ENCODE data around the gene DCBLD2. TPM values are rescaled to one million over a fixed set of nuclear protein-coding genes. Genes with fewer than 3 reads are reported as not detected.
A peak's percentile ranks its signal among the peaks of the same experiment; 100 is the strongest.

The DCBLD2 gene
- total and polyA plus RNA-seq, 2 of the 13 experiments (the other 11 are each of a cell fraction or from before 2014, with no cell fraction given): 43.8 to 56.9 TPM

GRCh38 chr3:98796334-98796733 lies 105.2 kb downstream of the DCBLD2 start (continued):
- TF ChIP-seq, protein P1, sequence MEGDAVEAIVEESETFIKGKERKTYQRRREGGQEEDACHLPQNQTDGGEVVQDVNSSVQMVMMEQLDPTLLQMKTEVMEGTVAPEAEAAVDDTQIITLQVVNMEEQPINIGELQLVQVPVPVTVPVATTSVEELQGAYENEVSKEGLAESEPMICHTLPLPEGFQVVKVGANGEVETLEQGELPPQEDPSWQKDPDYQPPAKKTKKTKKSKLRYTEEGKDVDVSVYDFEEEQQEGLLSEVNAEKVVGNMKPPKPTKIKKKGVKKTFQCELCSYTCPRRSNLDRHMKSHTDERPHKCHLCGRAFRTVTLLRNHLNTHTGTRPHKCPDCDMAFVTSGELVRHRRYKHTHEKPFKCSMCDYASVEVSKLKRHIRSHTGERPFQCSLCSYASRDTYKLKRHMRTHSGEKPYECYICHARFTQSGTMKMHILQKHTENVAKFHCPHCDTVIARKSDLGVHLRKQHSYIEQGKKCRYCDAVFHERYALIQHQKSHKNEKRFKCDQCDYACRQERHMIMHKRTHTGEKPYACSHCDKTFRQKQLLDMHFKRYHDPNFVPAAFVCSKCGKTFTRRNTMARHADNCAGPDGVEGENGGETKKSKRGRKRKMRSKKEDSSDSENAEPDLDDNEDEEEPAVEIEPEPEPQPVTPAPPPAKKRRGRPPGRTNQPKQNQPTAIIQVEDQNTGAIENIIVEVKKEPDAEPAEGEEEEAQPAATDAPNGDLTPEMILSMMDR (CRISPR knock-in tag; IDR thresholded peaks at IDR 0.05): peak; percentile 80
- TF ChIP-seq MBD4 (IDR thresholded peaks at IDR 0.05; ENCODE audit: borderline replicate concordance, low read length) (no peak), ZFP1 (CRISPR knock-in tag; IDR thresholded peaks at IDR 0.05) (no peak), IRF2 (CRISPR knock-in tag; IDR thresholded peaks at IDR 0.05) (0 out of 2 replicates have a peak, but pooled peaks have one; percentile 39), PPARG (CRISPR knock-in tag; conservative IDR thresholded peaks at IDR 0.05) (0 out of 2 replicates have a peak, but pooled peaks have one; percentile 18), SOX13 (IDR thresholded peaks at IDR 0.05) (0 out of 2 replicates have a peak, but pooled peaks have one; percentile 22), SOX13 (CRISPR knock-in tag; conservative IDR thresholded peaks at IDR 0.05 in 1 of 2, IDR thresholded peaks at IDR 0.05 in 1 of 2) (peak in 1 of 2 experiments; percentile 78; a peak in 2 of 4 replicates), GATAD2A (CRISPR knock-in tag; IDR thresholded peaks at IDR 0.05) (peak; percentile 48; the same call in 1 of the 2 replicates), CENPT (CRISPR knock-in tag; IDR thresholded peaks at IDR 0.05; ENCODE audit: low read depth) (no peak), TEAD3 (CRISPR knock-in tag; optimal IDR thresholded peaks at IDR 0.05; ENCODE audit: borderline replicate concordance) (peak; percentile 18), FOXA1 (IDR thresholded peaks at IDR 0.05) (no peak), FOXA1 (CRISPR knock-in tag; IDR thresholded peaks at IDR 0.05) (0 out of 2 replicates have a peak, but pooled peaks have one; percentile 18), MIXL1 (CRISPR knock-in tag; IDR thresholded peaks at IDR 0.05) (0 out of 2 replicates have a peak, but pooled peaks have one; percentile 61), STAG1 (CRISPR knock-in tag; IDR thresholded peaks at IDR 0.05) (peak; percentile 84), TMF1 (CRISPR knock-in tag; IDR thresholded peaks at IDR 0.05; ENCODE audit: low read depth) (no peak), NR2F6 (IDR thresholded peaks at IDR 0.05) (0 out of 2 replicates have a peak, but pooled peaks have one; percentile 27), NR2F6 (CRISPR knock-in tag; IDR thresholded peaks at IDR 0.05) (no peak), ISX (CRISPR knock-in tag; conservative IDR thresholded peaks at IDR 0.05) (no peak), PAX8 (CRISPR knock-in tag; IDR thresholded peaks at IDR 0.05; ENCODE audit: borderline replicate concordance) (no peak), ARID3A (IDR thresholded peaks at IDR 0.05; ENCODE audit: low read depth, low read length) (peak; percentile 23; the same call in 1 of the 2 replicates), SOX6 (IDR thresholded peaks at IDR 0.05) (no peak), SOX6 (CRISPR knock-in tag; IDR thresholded peaks at IDR 0.05) (peak; percentile 83), SRSF9 (IDR thresholded peaks at IDR 0.05; ENCODE audit: borderline replicate concordance, insufficient read depth, low read depth, low read length, poor library complexity, severe bottlenecking) (no peak), ZNF24 (IDR thresholded peaks at IDR 0.05) (peak; percentile 88), SMC3 (IDR thresholded peaks at IDR 0.05; ENCODE audit: low read length) (peak; percentile 62; the same call in 1 of the 2 replicates), HNF4G (IDR thresholded peaks at IDR 0.05; ENCODE audit: borderline replicate concordance, low read depth, low read length) (peak; percentile 60; the same call in 1 of the 2 replicates), HNF4G (CRISPR knock-in tag; IDR thresholded peaks at IDR 0.05; ENCODE audit: borderline replicate concordance, low read depth) (no peak), MAFK (conservative IDR thresholded peaks at IDR 0.05 in 1 of 2, IDR thresholded peaks at IDR 0.05 in 1 of 2; ENCODE audit: low read length in 2 of 2) (no peak)
- TF ChIP-seq, protein P2, sequence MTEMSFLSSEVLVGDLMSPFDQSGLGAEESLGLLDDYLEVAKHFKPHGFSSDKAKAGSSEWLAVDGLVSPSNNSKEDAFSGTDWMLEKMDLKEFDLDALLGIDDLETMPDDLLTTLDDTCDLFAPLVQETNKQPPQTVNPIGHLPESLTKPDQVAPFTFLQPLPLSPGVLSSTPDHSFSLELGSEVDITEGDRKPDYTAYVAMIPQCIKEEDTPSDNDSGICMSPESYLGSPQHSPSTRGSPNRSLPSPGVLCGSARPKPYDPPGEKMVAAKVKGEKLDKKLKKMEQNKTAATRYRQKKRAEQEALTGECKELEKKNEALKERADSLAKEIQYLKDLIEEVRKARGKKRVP (CRISPR knock-in tag; IDR thresholded peaks at IDR 0.05): peak in 1 of 2 experiments; percentile 33; a peak in 1 of 4 replicates

All from HepG2 (cell line).